Lower leg skin (tissue), 3 donors: ENCODE measurements around the gene PLPPR1.

ENCODE experiments used
- POLR2A ChIP-seq, 2 donors: fragments of 450-650 bp; IDR thresholded peaks; one replicate each; pipeline ENCODE4 v1.6.1; 2016 to 2017; ENCODE audit warnings: antibody characterized with exemption in 2 of 2, mild to moderate bottlenecking in 1 of 2, moderate library complexity in 1 of 2
- TF ChIP-seq, protein P1 (sequence below), 3 donors: fragments of 450-650 bp; IDR thresholded peaks; one replicate each; pipeline ENCODE4 v1.5.1; 2016; ENCODE audit warnings: antibody characterized with exemption in 3 of 3, mild to moderate bottlenecking in 3 of 3, moderate library complexity in 2 of 3

DNA sequence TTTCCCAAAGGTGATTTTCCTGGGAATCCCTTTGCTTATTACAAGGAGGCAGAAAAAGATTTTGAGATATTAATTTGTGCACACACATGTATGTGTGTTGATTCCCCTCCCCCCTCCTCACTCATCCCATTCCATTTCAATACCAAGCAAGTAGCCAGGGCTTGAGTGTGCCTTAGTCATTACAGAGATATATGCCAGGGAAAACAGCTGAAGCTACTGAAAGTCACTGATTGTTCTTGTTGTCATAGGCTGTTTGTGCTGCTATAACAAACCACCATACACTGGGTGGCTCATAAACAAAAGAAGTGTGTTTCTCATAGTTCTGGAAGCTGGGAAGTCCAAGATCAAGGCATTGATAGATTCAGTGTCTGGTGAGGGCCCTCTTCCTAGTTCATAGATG is 197.6 kb downstream of the PLPPR1 start:
- TF ChIP-seq, protein P1, sequence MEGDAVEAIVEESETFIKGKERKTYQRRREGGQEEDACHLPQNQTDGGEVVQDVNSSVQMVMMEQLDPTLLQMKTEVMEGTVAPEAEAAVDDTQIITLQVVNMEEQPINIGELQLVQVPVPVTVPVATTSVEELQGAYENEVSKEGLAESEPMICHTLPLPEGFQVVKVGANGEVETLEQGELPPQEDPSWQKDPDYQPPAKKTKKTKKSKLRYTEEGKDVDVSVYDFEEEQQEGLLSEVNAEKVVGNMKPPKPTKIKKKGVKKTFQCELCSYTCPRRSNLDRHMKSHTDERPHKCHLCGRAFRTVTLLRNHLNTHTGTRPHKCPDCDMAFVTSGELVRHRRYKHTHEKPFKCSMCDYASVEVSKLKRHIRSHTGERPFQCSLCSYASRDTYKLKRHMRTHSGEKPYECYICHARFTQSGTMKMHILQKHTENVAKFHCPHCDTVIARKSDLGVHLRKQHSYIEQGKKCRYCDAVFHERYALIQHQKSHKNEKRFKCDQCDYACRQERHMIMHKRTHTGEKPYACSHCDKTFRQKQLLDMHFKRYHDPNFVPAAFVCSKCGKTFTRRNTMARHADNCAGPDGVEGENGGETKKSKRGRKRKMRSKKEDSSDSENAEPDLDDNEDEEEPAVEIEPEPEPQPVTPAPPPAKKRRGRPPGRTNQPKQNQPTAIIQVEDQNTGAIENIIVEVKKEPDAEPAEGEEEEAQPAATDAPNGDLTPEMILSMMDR (IDR thresholded peaks at IDR 0.05), result no peak
- TF ChIP-seq POLR2A (IDR thresholded peaks at IDR 0.05), result no peak
